Osteocyte (in vitro differentiated cells): Measurements from ENCODE around the gene COMMD6. TPM values are rescaled to one million over a fixed set of nuclear protein-coding genes. Genes with fewer than 3 reads are reported as not detected.

ENCODE experiments used
- DNase-seq: peaks from one replicate; pipeline ENCODE4 v3.0.0; 2021; ENCODE audit warnings: mixed read lengths; ENCODE audit not compliant: unreplicated experiment; ENCODE audit errors: extremely low spot score
- H3K27ac Mint-ChIP-seq: one replicate; pipeline ENCODE4 v1.8.0; 2021; ENCODE audit warnings: mild to moderate bottlenecking, mixed read lengths; ENCODE audit not compliant: unreplicated experiment
- H3K27me3 Mint-ChIP-seq: one replicate; pipeline ENCODE4 v1.8.0; 2021; ENCODE audit warnings: mixed read lengths; ENCODE audit not compliant: unreplicated experiment
- H3K36me3 Mint-ChIP-seq: one replicate; pipeline ENCODE4 v1.8.0; 2021; ENCODE audit warnings: mixed read lengths; ENCODE audit not compliant: unreplicated experiment
- H3K4me1 Mint-ChIP-seq: one replicate; pipeline ENCODE4 v1.8.0; 2021; ENCODE audit warnings: mixed read lengths; ENCODE audit not compliant: unreplicated experiment
- H3K4me3 Mint-ChIP-seq: one replicate; pipeline ENCODE4 v1.8.0; 2021; ENCODE audit warnings: mild to moderate bottlenecking, moderate library complexity, mixed read lengths; ENCODE audit not compliant: unreplicated experiment
- H3K9me3 Mint-ChIP-seq: one replicate; pipeline ENCODE4 v1.8.0; 2021; ENCODE audit warnings: mixed read lengths; ENCODE audit not compliant: unreplicated experiment
- CTCF ChIP-seq: fragments of 200-600 bp; sonication (generic); IDR thresholded peaks from 2 replicates; pipeline ENCODE4 v1.5.0; 2021; ENCODE audit warnings: antibody characterized with exemption, mild to moderate bottlenecking, moderate library complexity
- total RNA-seq: library from RNA; stranded (reverse); gene quantifications from 2 replicates; pipeline ENCODE4 v1.2.1, GENCODE V29; 2021

Gene COMMD6
- total RNA-seq, 1 donor from 2014 or later, result 124 TPM

- peak overlapping the region; percentile 84 for H3K4me3 Mint-ChIP-seq
- no peak for DNase-seq
- no peaks in the 10 kb centered on the region for H3K27me3 Mint-ChIP-seq
- peak overlapping the region; percentile 3 for H3K27ac Mint-ChIP-seq
- H3K4me1 Mint-ChIP-seq, result peaks cover 21% of the 10 kb centered on the region
- no peak for TF ChIP-seq CTCF
- H3K36me3 Mint-ChIP-seq, result no peaks in the 10 kb centered on the region
- H3K9me3 Mint-ChIP-seq, result no peaks in the 10 kb centered on the region
Measured at GRCh38 chr13:75480671-75481175, 56.9 kb downstream of the COMMD6 start.

GRCh38 chr13:75479102-75479740 is 58.4 kb downstream of the COMMD6 start:
- TF ChIP-seq CTCF, result no peak
- DNase-seq, result no peak
- H3K27me3 Mint-ChIP-seq, result no peaks in the 10 kb centered on the region
- peaks cover 16% of the 10 kb centered on the region for H3K4me1 Mint-ChIP-seq
- no peak overlapping the region for H3K27ac Mint-ChIP-seq
- no peaks in the 10 kb centered on the region for H3K9me3 Mint-ChIP-seq
- no peak overlapping the region for H3K4me3 Mint-ChIP-seq
- H3K36me3 Mint-ChIP-seq, result no peaks in the 10 kb centered on the region

GRCh38 chr13:75478659-75479058 is 59.0 kb downstream of the COMMD6 start:
- Mint-ChIP-seq H3K9me3 (no peaks in the 10 kb centered on the region), H3K27me3 (no peaks in the 10 kb centered on the region), H3K36me3 (no peaks in the 10 kb centered on the region), H3K4me3 (no peak overlapping the region), H3K4me1 (peaks cover 16% of the 10 kb centered on the region), H3K27ac (no peak overlapping the region)
- no peak for DNase-seq
- no peak for TF ChIP-seq CTCF

Other genes starting within 250 kb of the COMMD6 start
- 5.1 and 5.3 TPM in 2 replicates for gene TBC1D4, start 55.7 kb downstream of the COMMD6 start, total RNA-seq
- gene UCHL3, start 11.9 kb upstream of the COMMD6 start, total RNA-seq, result 19.1 and 20.6 TPM in 2 replicates
- gene LMO7, start 98.5 kb upstream of the COMMD6 start, total RNA-seq, result 213 and 239 TPM in 2 replicates